Stimulated activated CD8-positive, alpha-beta memory T cell treated with anti-CD3 and anti-CD28 coated beads, Interleukin-12 subunit alpha, Interleukin-12 subunit beta, amount 100 ng/mL, for 24 hours (primary cell): Measurements from ENCODE around the gene LINGO4.

ENCODE experiments used
- DNase-seq: peaks from one replicate; pipeline ENCODE4 v3.0.0-alpha.2; 2020; ENCODE audit errors: extremely low read depth

The LINGO4 gene, protein sequence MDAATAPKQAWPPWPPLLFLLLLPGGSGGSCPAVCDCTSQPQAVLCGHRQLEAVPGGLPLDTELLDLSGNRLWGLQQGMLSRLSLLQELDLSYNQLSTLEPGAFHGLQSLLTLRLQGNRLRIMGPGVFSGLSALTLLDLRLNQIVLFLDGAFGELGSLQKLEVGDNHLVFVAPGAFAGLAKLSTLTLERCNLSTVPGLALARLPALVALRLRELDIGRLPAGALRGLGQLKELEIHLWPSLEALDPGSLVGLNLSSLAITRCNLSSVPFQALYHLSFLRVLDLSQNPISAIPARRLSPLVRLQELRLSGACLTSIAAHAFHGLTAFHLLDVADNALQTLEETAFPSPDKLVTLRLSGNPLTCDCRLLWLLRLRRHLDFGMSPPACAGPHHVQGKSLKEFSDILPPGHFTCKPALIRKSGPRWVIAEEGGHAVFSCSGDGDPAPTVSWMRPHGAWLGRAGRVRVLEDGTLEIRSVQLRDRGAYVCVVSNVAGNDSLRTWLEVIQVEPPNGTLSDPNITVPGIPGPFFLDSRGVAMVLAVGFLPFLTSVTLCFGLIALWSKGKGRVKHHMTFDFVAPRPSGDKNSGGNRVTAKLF

GRCh38 chr1:151805066-151805820 is at the start of gene LINGO4:
LINGO4 (minus strand) TSS chr1:151805419; CDS start chr1:151802704, 2,715 bp downstream.
- no peak for DNase-seq

- DNase-seq, result no peak
Observed at GRCh38 chr1:151854658-151855057, 49.4 kb upstream of the LINGO4 start.

- DNase-seq, result no peak
Observed at GRCh38 chr1:151853411-151853943, 48.3 kb upstream of the LINGO4 start, which contains the start of gene THEM5. THEM5 (minus strand) TSS chr1:151853712; CDS start chr1:151853565, 147 bp downstream.

DNA sequence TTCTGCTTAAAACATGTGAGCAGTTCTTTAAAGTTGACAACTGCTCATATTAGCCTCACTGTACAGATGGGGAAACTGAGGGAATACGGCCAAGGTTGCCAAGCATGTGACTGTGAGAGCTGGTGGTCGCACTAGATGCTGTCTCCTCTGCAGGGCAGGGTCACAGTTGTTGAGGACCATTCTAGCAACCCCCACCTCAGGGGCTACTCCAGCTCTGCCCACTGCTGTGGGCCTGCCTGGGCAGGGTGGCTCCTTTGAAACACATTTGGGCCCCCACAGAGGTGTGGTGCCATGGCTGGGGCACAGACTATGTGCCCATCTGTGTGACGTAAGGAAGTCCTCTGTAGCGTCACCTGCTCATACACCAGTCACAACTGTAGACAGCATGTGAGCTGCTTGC is 47.5 kb upstream of the LINGO4 start:
- no peak for DNase-seq

DNA sequence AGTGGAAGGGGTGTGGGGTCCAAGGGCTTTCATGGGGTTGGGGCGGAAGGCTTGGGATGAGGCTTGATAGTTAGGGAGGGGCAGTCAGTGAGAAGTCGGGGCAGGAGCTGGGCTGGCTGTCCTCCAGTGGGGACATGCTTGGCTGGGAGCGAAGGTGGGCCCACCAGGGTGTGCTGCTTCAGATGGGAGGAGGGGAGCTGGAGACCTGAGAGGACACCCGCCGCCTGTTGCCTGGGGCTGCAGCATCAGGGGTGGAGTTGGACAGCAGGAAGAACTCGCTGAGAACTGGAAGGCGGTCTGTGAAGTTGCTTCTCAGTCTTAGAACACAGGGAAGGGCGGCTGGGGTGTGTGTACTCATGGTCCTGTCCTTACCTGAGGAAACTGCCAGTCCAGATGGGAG is 46.7 kb upstream of the LINGO4 start:
- no peak for DNase-seq

DNA sequence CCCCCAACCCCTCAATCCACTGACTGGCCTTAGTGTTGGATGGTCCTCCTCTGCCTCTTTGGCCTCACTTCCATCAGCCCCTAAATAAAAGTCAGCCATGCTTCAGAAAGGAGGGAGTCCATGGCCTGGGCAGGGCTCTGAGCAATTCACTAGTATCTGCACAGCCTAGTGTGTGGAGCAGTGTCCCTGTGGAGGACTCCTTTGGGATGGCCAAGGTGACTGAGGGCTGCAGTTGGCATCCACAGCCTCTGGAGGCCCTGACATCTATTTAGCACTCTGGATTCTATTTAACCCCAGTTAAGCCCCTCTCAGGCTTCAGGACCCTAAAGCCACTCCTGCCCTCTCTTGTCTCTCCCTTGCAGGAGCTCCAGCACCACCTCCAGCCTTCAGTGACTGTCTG is 44.7 kb upstream of the LINGO4 start:
- no peak for DNase-seq

GRCh38 chr1:151849126-151849525 is 43.9 kb upstream of the LINGO4 start:
- DNase-seq, result no peak

- DNase-seq, result no peak
Observed at GRCh38 chr1:151847867-151848596, 42.8 kb upstream of the LINGO4 start.

DNA sequence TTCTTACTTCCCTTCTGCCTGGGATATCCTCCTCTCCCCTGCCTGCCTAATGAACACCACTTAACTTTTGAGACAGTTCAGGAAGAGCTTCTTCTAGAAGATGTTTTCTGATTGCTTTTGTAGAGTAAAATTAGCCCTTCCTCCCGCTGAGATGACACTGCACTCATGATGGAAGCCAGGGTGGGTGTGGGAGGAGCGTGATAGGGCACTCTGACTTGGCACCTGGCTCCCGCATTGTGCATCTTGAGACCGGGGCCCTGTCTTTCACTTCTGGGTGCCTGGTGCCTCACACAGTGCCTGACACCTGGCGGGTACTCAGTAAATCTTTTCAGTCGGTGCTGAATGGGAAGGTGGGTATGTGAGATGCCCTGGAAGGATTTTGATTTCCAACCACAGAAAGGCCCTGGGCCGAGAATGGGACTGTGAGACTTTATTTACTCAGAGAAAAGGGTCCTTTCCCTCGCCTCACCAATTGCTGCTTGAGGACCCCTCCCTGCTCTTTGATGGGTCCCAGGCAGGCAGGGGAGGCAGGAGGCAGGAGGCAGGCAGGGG is 41.5 kb upstream of the LINGO4 start:
- no peak for DNase-seq

DNA sequence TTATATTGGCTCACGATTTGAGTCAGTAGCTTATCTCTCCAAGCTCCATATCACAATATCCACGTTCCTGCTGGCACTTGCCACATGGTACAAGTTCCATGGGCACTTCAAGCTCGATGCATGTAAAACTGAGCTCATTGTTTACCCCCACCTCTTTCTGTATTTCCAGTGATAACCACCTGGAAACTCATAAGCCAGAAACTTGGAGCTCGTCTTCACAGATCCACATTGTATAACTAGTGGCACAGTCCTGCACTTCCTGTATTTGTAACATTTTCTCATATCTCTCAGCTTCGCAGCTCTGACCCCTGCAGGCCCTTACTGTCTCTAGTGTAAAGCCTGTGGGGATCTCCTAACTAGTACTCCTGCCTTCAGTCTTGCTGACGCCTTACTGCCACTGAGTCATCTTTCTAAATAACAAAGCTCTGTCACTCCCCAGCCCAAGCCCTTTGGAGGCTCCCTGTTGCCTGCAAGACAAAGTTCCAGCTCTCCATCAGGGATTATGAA is 40.9 kb upstream of the LINGO4 start:
- DNase-seq, result no peak

DNA sequence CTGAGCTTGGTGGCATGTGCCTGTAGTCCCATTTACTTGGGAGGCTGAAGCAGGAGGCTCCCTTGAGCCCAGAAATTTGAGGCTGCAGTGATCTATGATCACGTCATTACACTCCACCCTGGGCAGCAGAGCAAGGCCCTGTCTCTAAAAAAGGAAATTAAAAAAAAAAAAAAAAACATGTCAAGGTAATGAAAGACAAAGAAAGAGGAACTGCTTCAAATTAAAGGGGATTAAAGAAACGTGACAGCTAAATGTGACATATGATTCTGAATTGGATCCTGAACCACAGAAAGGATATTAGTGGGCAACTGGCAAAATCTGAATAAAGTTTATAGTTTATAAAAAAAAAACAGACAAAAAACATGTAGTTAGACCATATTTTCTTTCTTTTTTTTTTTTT is 38.2 kb upstream of the LINGO4 start:
- DNase-seq, result no peak

DNA sequence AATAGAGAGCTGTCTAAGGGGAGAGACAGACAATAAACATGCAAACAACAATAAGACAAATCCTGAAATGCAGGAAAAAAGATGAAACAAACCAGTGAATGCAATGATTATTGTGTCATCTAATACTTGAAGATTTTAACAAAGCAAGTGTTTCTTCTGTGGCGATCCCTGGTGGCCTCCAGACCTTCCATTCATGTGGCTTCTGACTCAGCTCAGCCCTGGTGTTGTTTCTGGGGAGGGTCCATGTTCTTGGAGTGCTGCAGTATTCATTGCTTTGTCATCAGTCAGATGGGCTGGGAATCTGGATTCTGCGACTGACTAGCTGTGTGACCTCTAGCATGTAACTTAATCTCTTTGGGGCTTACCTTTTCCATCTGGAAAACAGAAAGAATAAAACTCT is 35.9 kb upstream of the LINGO4 start:
- DNase-seq, result no peak

DNA sequence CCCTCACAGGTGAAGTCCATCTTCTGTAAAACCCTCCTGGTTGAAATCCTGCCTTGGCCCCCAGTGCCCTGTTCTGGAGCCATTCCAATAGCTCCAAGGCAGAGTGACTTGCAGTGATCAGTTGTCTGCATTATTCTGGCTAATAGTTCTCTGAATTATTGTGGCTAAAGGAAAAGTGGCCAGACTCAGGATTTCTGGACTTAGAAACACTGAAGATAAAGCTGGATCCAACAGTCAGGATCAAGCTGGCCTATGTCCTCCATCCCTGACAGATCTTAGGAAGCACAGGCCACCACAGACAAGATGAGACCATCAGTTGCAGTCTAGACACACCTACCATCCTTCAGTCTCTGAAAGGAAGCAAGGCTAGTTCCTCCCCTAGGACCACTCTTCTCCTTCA is 35.2 kb upstream of the LINGO4 start:
- DNase-seq, result no peak

DNA sequence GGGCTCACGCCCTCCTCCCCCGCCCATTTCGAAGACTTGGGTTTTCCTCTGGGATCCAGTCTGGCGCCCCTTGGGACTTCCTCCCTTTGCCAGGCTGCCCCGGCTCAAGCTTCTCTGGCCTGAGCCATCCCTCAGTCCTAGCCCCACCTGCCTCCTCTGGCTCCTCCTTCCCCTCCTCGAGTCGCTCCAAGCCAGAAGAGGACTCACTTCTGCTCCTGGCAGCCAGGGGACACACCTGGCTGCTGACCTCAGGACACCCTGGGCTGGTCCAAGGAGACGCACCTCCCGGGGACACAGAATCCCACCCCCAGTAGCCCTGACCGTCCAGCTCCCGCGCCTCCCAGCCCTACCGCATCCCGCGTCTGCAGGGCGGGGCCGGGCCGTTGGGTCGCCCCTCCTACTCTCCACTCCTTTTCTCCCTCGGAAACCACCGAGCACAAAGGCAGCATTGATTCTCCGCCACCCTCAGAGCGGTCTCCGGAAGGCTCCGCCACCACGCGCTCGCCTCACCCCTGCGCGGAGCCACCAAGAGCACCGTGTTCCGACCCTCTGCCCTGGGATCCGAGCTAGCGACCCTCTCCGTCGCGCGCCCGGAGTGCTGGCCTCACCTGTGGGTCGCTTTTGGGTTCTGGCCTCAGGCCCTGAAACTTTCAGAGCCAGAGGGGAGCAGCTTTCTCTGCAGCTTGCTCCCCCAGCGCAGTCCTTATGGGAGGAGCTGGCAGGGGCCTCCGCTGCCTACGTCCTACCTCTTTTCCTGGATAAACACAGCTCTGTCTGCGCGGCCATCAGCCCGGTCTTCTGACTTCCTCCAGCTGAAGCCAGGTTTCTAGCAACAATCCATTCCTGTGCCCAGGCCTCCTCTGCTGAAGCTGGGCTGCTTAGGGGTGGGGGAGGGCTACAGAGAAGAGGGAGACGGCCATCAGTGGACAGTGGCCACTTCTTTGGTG is 34.5 kb upstream of the LINGO4 start, which contains the start of gene C2CD4D:
Gene C2CD4D, minus strand, starts transcription at position 364 of the 947 bp plus-strand sequence. CDS start 831 bp downstream, outside the sequence.
- DNase-seq, result no peak

GRCh38 chr1:151839082-151839412 is 33.8 kb upstream of the LINGO4 start:
- no peak for DNase-seq

DNA sequence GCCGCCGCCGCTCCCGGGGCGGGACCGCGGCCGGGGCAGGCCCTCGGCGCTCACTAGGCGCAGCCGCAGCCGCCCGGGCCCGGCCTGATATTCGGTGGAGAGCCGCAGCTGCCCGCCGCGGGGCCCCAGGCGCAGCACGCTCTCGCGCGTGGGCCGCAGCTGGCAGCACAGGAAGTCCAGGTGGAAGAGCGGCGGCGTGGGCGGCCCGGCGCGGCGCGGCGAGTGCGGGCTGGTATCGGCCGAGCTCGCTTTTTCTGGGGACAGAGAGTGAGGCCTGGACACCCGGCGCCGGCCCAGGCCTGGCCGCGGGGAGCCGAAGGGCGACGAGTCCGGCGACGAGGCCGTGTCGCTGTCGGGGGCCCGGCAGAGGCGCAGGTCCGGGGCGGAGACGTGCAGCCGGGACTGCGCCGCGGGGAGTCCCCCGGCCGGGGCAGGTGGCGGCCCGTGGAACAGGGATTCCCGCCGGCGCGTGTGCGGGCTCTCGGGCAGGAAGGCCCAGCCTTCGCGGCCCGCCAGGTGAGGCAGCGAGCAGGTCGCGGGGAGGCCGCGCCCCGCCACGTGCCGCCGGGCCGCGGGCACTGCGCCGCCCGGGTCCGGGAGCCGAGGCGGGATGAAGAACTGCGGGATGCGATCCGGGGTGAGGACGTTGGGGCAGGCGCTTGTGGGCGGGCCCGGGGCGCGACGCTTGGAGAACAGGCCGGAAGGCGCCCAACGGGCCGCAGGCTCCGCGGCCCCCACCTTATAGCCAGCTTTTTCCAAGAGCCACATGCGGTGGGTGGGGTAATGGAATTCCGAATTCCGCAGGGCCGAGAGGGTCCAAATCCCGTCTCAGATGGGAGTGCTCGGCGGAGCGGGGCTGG is 33.2 kb upstream of the LINGO4 start:
- DNase-seq, result no peak

- DNase-seq, result no peak
Observed at GRCh38 chr1:151837884-151838221, 32.6 kb upstream of the LINGO4 start.

DNA sequence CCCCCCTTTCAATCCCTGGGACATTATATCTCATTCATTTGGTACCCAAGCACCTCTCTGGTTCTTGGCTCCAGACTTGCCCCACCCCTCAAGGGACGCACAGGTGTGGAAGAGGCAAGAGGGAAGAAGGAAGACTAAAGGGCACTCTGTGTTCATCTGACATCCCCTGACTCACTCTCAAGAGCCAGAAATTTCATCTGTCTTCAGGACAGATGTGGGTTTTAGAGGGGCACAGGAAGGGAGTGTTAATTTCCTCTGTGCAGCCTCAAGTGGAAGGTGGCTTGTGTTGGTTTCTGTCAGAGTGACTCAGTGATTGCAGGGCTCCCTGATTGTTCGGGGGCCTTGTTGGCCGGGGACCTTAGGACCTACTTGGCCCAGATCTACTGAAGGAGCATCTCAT is 32.0 kb upstream of the LINGO4 start:
- no peak for DNase-seq

DNA sequence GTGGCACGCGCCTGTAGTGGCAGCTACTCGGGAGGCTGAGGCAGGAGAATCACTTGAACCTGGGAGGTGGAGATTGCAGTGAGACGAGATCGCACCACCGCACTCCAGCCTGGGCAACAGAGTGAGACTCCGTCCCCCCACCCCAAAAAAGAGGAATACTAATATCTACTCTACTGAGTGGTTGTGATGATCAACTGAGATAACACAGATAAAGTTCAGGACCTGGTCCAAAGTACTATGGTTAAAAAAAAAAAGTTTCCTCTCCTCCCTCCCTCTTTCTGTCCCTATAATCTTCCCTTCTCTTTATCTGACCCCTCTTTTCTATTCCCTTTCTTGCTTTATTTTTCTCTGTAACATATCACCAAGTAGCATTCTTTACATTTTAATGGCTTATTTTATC is 30.4 kb upstream of the LINGO4 start:
- DNase-seq, result no peak
